GM10248 (cell line): ENCODE measurements around the gene PDE11A.

ENCODE experiments used
- CTCF ChIA-PET: fragments of 300-600 bp; sonication (Branson Sonifier 250); formaldehyde crosslinking; extraction: SDS; loops from one replicate; lab custom pipeline; 2021; ENCODE audit warnings: antibody characterized with exemption; lab: Yijun Ruan, JAX
- POLR2A ChIA-PET: fragments of 350-650 bp; sonication (Branson Sonifier 250); formaldehyde crosslinking; extraction: SDS; loops from one replicate; lab custom pipeline; 2020; ENCODE audit warnings: antibody characterized with exemption; lab: Yijun Ruan, JAX
- DNase-seq: peaks from one replicate; pipeline ENCODE4 v3.0.0; 2012; ENCODE audit errors: extremely low spot score
- TF ChIP-seq, protein P1 (sequence below): IDR thresholded peaks from 2 replicates; pipeline ENCODE4 v1.5.1; 2012; ENCODE audit warnings: mild to moderate bottlenecking, low read depth; ENCODE audit errors: extremely low read depth, missing control alignments, control extremely low read depth

PDE11A gene

DNA sequence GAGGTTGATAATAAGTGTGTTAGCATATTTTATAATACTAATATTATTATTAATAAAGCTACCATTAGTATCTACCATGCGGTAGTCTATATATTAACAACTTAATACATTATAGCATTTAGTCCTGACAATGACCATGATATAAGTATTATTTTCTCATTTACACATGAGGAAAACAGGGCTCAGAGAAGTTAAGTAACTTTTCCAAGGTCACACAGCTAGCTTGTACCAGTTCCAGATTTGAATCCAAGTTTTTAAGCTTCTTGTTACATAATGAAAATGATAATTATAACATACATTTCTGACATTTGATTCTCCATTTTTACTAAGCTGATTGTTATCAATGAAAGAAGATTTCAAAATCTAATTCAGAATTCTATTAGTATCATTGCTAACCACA lies 369.4 kb downstream of the PDE11A start:
- POLR2A ChIA-PET, result no interaction called here
- no peak for DNase-seq
- CTCF ChIA-PET, result interaction anchor here (0.8 to 1.3 kb wide), 3 partner anchors 8 to 22 kb away, joined by 3 to 4 read pairs (median 3); no protein-coding TSS in a partner anchor
- TF ChIP-seq, protein P1, sequence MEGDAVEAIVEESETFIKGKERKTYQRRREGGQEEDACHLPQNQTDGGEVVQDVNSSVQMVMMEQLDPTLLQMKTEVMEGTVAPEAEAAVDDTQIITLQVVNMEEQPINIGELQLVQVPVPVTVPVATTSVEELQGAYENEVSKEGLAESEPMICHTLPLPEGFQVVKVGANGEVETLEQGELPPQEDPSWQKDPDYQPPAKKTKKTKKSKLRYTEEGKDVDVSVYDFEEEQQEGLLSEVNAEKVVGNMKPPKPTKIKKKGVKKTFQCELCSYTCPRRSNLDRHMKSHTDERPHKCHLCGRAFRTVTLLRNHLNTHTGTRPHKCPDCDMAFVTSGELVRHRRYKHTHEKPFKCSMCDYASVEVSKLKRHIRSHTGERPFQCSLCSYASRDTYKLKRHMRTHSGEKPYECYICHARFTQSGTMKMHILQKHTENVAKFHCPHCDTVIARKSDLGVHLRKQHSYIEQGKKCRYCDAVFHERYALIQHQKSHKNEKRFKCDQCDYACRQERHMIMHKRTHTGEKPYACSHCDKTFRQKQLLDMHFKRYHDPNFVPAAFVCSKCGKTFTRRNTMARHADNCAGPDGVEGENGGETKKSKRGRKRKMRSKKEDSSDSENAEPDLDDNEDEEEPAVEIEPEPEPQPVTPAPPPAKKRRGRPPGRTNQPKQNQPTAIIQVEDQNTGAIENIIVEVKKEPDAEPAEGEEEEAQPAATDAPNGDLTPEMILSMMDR, result no peak

DNA sequence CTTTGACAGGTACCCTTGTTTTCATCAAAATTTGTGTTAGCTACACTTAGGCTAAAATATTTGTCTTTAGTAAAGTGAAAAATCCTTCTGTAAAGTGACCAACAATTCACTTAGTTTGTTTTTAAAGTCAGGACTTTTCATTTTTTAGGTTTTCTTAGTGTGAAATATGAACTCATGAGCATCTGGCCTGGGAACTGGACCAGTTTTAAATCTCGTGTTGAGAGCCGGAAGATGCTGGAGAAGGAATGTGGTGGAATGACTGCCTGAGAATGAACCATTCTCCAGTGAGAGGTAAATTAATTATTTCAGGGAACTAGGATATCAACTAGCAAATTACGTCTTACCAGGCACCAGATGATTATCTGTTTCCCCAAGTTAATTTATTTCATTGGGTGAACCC lies 374.3 kb downstream of the PDE11A start:
- CTCF ChIA-PET, result interaction anchor here (1.8 kb wide), 1 partner anchor 26 kb away, joined by 4 read pairs; no protein-coding TSS in a partner anchor
- POLR2A ChIA-PET, result no interaction called here
- DNase-seq, result no peak
- TF ChIP-seq, protein P1, result no peak

DNA sequence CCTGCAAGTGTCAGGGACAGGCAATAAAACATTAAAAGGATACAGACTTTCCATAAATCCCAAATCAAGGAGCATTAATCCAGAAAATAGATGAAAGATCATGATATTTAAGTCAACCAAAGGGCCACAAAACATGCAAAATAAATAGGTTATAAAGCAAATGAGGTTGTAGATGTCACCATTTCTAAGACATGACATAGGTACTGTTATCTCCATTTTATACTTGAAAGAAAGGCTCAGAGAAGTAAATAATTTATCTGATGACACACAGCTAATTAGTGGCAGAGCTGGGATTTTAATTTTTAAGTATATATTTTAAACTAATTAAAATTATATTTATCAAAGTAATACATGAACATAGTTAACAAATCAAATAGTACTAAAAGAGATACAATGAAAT lies 378.2 kb downstream of the PDE11A start:
- ChIA-PET POLR2A (no interaction called here), CTCF (interaction anchor here (1.0 to 3.1 kb wide), 5 partner anchors 9 to 69 kb away, joined by 3 to 9 read pairs (median 4); no protein-coding TSS in a partner anchor)
- DNase-seq, result no peak
- TF ChIP-seq, protein P1, result no peak

DNA sequence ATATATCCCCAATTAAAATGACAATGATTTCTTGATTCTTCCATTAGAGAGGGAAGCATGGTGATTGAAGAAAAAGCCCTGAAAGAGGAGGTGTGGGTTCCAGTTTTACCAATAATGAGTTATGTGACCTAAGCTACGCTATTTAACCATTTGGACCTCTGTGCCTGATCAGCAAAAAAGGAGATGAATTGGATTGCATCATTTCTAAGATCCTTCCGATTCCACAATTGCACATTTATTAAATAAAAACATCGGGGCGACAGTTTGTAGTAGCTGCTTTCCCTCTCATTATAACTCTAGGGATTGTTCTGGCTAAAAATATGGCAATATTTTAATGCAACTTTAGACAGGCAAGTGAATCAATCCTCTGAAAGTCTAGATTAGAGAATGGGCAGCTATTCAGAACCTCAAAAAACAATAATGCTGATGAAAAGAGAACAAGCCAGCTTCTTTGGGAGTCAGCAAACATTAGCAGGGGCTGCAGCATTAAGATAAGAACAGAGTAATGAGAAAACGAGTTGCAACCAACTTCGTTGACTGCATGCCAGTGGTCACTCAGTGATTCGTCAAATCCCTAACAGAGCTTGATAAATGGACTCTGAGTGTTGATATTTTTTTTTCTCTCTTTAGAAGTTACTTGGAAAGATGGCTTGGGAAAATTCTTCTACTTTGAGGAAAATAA lies 378.8 kb downstream of the PDE11A start:
- ChIA-PET CTCF (interaction anchor here (1.9 to 3.1 kb wide), 2 partner anchors 30 to 31 kb away, joined by 4 to 9 read pairs; no protein-coding TSS in a partner anchor), POLR2A (no interaction called here)
- TF ChIP-seq, protein P1, result no peak
- DNase-seq, result no peak

DNA sequence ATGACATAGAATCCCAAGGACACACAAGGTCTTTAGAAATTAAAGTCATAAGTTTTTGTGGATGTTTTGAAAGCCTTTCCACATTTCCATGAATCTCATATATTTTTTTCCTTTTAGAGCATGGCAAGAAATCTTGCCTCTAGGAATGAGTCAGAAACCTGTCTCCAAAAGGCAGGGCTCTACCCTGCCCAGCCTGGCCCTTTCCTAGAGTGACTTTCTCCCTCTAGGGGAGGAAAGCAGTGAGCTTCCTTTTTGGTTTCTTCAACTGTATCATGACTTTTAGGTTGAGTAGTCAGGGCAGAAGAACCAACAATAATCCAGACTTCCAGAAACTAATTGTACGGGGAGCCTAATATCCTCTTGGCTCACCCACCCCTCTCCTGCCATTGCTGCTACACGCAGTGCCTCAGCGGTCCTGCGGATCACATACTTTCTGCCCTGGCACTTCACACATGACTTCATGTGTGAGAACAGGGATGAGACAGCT lies 379.8 kb downstream of the PDE11A start:
- no peak for DNase-seq
- POLR2A ChIA-PET, result no interaction called here
- CTCF ChIA-PET, result interaction anchor here (1.9 kb wide), 1 partner anchor 30 kb away, joined by 4 read pairs; no protein-coding TSS in a partner anchor
- TF ChIP-seq, protein P1, result no peak

DNA sequence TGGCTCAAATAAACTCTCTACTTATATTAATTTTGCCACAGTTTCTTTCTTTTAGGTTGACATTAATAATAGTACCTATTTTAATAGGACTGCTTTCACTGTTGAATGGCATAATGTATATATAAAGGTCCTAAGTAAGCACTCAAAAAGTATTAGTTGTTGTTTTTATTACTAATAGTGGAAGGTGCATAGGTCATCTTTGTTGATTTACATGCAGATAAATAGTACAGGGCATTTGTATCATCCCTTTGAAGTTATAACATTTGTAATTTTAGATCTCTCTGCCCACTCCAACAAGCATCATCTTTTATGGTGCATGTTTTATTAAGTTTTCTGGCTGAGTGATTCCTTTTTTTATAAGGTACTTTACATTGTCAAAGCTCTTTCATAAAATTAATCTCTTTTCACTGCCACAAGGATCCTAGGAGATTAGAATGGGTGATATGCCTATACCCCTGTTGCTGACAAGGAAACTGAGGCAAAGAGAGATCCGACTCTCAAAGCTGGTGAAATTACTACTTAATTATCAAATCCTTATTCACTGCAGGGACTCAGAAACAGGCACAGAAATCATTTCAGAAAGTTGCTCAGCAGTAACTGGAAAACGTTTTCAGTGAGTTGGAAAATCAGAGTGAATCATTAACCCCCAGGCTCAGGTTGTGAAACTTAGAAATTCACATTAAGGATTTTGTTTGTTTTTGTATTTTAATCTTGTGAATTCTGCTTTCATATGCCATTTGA lies 380.4 kb downstream of the PDE11A start:
- TF ChIP-seq, protein P1, result no peak
- ChIA-PET POLR2A (no interaction called here), CTCF (interaction anchor here (0.9 to 1.9 kb wide), 5 partner anchors 11 to 73 kb away, joined by 3 to 4 read pairs (median 4); no protein-coding TSS in a partner anchor)
- DNase-seq, result no peak
